Neuronal stem cell (in vitro differentiated cells): ENCODE data around the gene SMG9.

Experiments used
- DNase-seq: peaks from one replicate; pipeline ENCODE4 v3.0.0-alpha.2; 2013; ENCODE audit warnings: low spot score
- H2AFZ ChIP-seq: one replicate; pipeline ENCODE4 v1.6.1; 2013; ENCODE audit warnings: mild to moderate bottlenecking, low read length, inconsistent platforms
- H2AK5ac ChIP-seq: 2 replicates; pipeline ENCODE4 v1.6.1; 2013; ENCODE audit warnings: low read depth, mild to moderate bottlenecking, inconsistent platforms, low read length, moderate library complexity, mixed read lengths
- H2BK120ac ChIP-seq: 2 replicates; pipeline ENCODE4 v1.6.1; 2013; ENCODE audit warnings: low read depth, mild to moderate bottlenecking, inconsistent platforms, low read length, moderate library complexity, mixed read lengths
- H2BK12ac ChIP-seq: one replicate; pipeline ENCODE4 v1.6.1; 2013; ENCODE audit warnings: low read length, inconsistent platforms
- H2BK15ac ChIP-seq: 2 replicates; pipeline ENCODE4 v1.6.1; 2013; ENCODE audit warnings: mild to moderate bottlenecking, low read length, inconsistent platforms, mixed read lengths
- H2BK5ac ChIP-seq: one replicate; pipeline ENCODE4 v1.6.1; 2013; ENCODE audit warnings: inconsistent platforms, mild to moderate bottlenecking, low read length, moderate library complexity
- H3K14ac ChIP-seq: one replicate; pipeline ENCODE4 v1.6.1; 2013; ENCODE audit warnings: low read length, inconsistent platforms
- H3K18ac ChIP-seq: 2 replicates; pipeline ENCODE4 v1.6.1; 2013; ENCODE audit warnings: low read length, inconsistent platforms
- H3K23ac ChIP-seq: 2 replicates; pipeline ENCODE4 v1.6.1; 2013; ENCODE audit warnings: low read depth, mild to moderate bottlenecking, mixed read lengths, low read length, inconsistent platforms; ENCODE audit not compliant: poor library complexity
- H3K27ac ChIP-seq: replicated peaks from 3 replicates; pipeline ENCODE4 v1.5.1; 2013; ENCODE audit warnings: low read length, inconsistent platforms
- H3K27me3 ChIP-seq, 3 experiments: 2 replicates each; pipeline ENCODE4 v1.6.1; 2013; ENCODE audit warnings: low read length in 3 of 3, mild to moderate bottlenecking in 2 of 3, inconsistent platforms in 1 of 3, low read depth in 1 of 3, mixed read lengths in 1 of 3, moderate library complexity in 1 of 3; ENCODE audit not compliant: control insufficient read depth in 3 of 3, insufficient read depth in 3 of 3
- H3K36me3 ChIP-seq, 2 donors: replicated peaks in 1 of 2; 2 replicates each; pipeline ENCODE4 v1.6.1; 2013; ENCODE audit warnings: low read length in 2 of 2; ENCODE audit not compliant: control insufficient read depth in 2 of 2, insufficient read depth in 2 of 2
- H3K4ac ChIP-seq: 2 replicates; pipeline ENCODE4 v1.6.1; 2013; ENCODE audit warnings: inconsistent platforms, mild to moderate bottlenecking, low read length, moderate library complexity
- H3K4me1 ChIP-seq, 2 donors: 1 replicate in 1 of 2; 2 replicates in 1 of 2; pipeline ENCODE4 v1.6.1; 2013; ENCODE audit warnings: low read length in 2 of 2, low read depth in 1 of 2; ENCODE audit not compliant: control insufficient read depth in 2 of 2, insufficient read depth in 1 of 2
- H3K4me2 ChIP-seq: one replicate; pipeline ENCODE4 v1.6.1; 2013; ENCODE audit warnings: mild to moderate bottlenecking, low read length, inconsistent platforms; ENCODE audit not compliant: insufficient read depth, poor library complexity, severe bottlenecking
- H3K4me3 ChIP-seq, 2 donors: 2 replicates each; pipeline ENCODE4 v1.5.1; 2013; ENCODE audit warnings: low read length in 2 of 2, mild to moderate bottlenecking in 2 of 2, inconsistent platforms in 1 of 2, moderate library complexity in 1 of 2
- H3K79me1 ChIP-seq: one replicate; pipeline ENCODE4 v1.6.1; 2013; ENCODE audit warnings: low read depth, mild to moderate bottlenecking, inconsistent platforms, low read length, moderate library complexity
- H3K9ac ChIP-seq: one replicate; pipeline ENCODE4 v1.6.1; 2013; ENCODE audit warnings: mild to moderate bottlenecking, low read depth, low read length, inconsistent platforms; ENCODE audit not compliant: poor library complexity
- H3K9me3 ChIP-seq, 2 donors: replicated peaks in 1 of 2; 2 replicates each; pipeline versions ENCODE3 to v1.6.1; 2013; ENCODE audit warnings: low read length in 2 of 2, mild to moderate bottlenecking in 2 of 2, inconsistent platforms in 1 of 2, low read depth in 1 of 2, mixed read lengths in 1 of 2, moderate library complexity in 1 of 2; ENCODE audit not compliant: control insufficient read depth in 2 of 2, insufficient read depth in 1 of 2
- H4K8ac ChIP-seq: one replicate; pipeline ENCODE4 v1.6.1; 2013; ENCODE audit warnings: low read depth, mild to moderate bottlenecking, inconsistent platforms, low read length, moderate library complexity
- H4K91ac ChIP-seq: one replicate; pipeline ENCODE4 v1.6.1; 2013; ENCODE audit warnings: low read length, low read depth, mild to moderate bottlenecking, inconsistent platforms; ENCODE audit not compliant: poor library complexity
- WGBS, 2 donors: extraction: QIAGEN DNeasy Blood & Tissue Kit; methylation state at CpG; one replicate each; pipeline ENCODE4 v1.1.7; 2013; ENCODE audit warnings: missing lambda C conversion rate in 2 of 2, mixed read lengths in 1 of 2; ENCODE audit not compliant: insufficient read length in 2 of 2, insufficient replicate concordance in 1 of 2; ENCODE audit errors: extremely low coverage in 2 of 2; 5-methylcytosine and 5-hydroxymethylcytosine counted together

SMG9 gene

GRCh38 chr19:43678512-43679261 lies 76.1 kb downstream of the SMG9 start:
- H2BK15ac ChIP-seq = no peak overlapping the region
- H3K79me1 ChIP-seq = peaks cover 2% of the 10 kb centered on the region
- H3K4me3 ChIP-seq = no peak overlapping the region
- H2BK12ac ChIP-seq = no peak overlapping the region
- H3K4ac ChIP-seq = no peak overlapping the region
- H3K36me3 ChIP-seq = no peaks in the 10 kb centered on the region
- no peak overlapping the region for H2AFZ ChIP-seq
- H3K27me3 ChIP-seq = peaks cover 0 to 19% (median 0%) of the 10 kb centered on the region in 3 experiments
- peaks cover 0 to 2% of the 10 kb centered on the region in 2 donors for H3K9me3 ChIP-seq
- H3K14ac ChIP-seq = no peak overlapping the region
- H2BK120ac ChIP-seq = no peak overlapping the region
- no peak overlapping the region for H3K23ac ChIP-seq
- no peak overlapping the region for H4K91ac ChIP-seq
- no peak overlapping the region for H3K4me2 ChIP-seq
- WGBS, 2 donors = no CpG with 5 or more reads among the region's 11 CpGs
- no peak overlapping the region for H3K9ac ChIP-seq
- H4K8ac ChIP-seq = no peak overlapping the region
- no peak overlapping the region for H2AK5ac ChIP-seq
- DNase-seq = no peak
- no peak overlapping the region for H3K27ac ChIP-seq
- peaks cover 0 to 2% of the 10 kb centered on the region in 2 donors for H3K4me1 ChIP-seq
- no peak overlapping the region for H2BK5ac ChIP-seq
- H3K18ac ChIP-seq = no peak overlapping the region
